ENCODE data around the gene BBS1. TPM values are rescaled to one million over a fixed set of nuclear protein-coding genes. Genes with fewer than 3 reads are reported as not detected.
A peak's percentile ranks its signal among the peaks of the same experiment; 100 is the strongest.
"Not testable (repeated sequence)": the region's sequence is repeated elsewhere in the genome, so short reads cannot be mapped to it uniquely, and the experiment has no call there.

The BBS1 gene
- total and polyA plus RNA-seq, 4 experiments from 2014 or later: 8.9 to 41.3 (median 26.4) TPM

- Histone ChIP-seq H3K4me3 (ENCODE audit: low read length in 2 of 2) (peak overlapping the region; percentile 11 to 26), H3K36me3 (ENCODE audit: insufficient read depth, low read length) (no peaks in the 10 kb centered on the region), H3K9me3 (ENCODE audit: control insufficient read depth in 1 of 2, low read length in 2 of 2) (no peaks in the 10 kb centered on the region), H3K27me3 (ENCODE audit: insufficient read depth, low read length) (no peaks in the 10 kb centered on the region), H3K4me1 (ENCODE audit: insufficient read depth, low read length) (peaks cover 35% of the 10 kb centered on the region), H3K27ac (ENCODE audit: low read depth, low read length) (peak overlapping the region; percentile 57)
- peak overlapping the region; percentile 67 to 98 (median 89) for H3K27ac Mint-ChIP-seq
- H3K9me3 Mint-ChIP-seq: no peaks in the 10 kb centered on the region
- ChIA-PET POLR2A (ENCODE audit: partially characterized antibody) (interaction anchor here (0.7 to 4.1 kb wide), 8 partner anchors 25 to 300 kb away, joined by 3 to 44 read pairs (median 4); partner anchors contain the start of genes BBS1, CTSF, DPP3 and RBM14), CTCF (ENCODE audit: partially characterized antibody) (interaction anchor here (1.0 to 1.8 kb wide), 4 partner anchors 26 to 135 kb away, joined by 3 to 5 read pairs (median 4); partner anchors contain the start of genes RBM4 and RBM4B)
- peaks cover 22 to 54% (median 34%) of the 10 kb centered on the region in 4 donors for H3K4me1 Mint-ChIP-seq
- H3K27me3 Mint-ChIP-seq: no peaks in the 10 kb centered on the region
- peak; percentile 66 to 78 (median 72) for DNase-seq
- H3K4me3 Mint-ChIP-seq: peak overlapping the region; percentile 49 to 81 (median 72)
- intact Hi-C loops (cut with micrococcal nuclease): loop anchor here (1.0 to 2.0 kb wide), 2 partner anchors 65 to 73 kb away; partner anchors contain the start of gene RBM14
- H3K36me3 Mint-ChIP-seq: peaks cover 27 to 37% of the 10 kb centered on the region in 2 donors
Observed at GRCh38 chr11:66543263-66544107, 33.0 kb downstream of the BBS1 start.

- peak overlapping the region; percentile 67 to 98 (median 92) for H3K27ac Mint-ChIP-seq
- intact Hi-C loops (cut with micrococcal nuclease): loop anchor here (1.0 to 2.0 kb wide), 2 partner anchors 66 to 71 kb away; partner anchors contain the start of gene RBM14
- POLR2A ChIA-PET (ENCODE audit: partially characterized antibody): interaction anchor here (0.6 to 4.1 kb wide), 14 partner anchors 15 to 695 kb away, joined by 3 to 44 read pairs (median 7); partner anchors contain the start of genes BBS1, CCDC87, CCS and CTSF
- Histone ChIP-seq H3K27ac (ENCODE audit: low read depth, low read length) (peak overlapping the region; percentile 82), H3K4me3 (ENCODE audit: low read length in 2 of 2) (peak overlapping the region; percentile 82 to 84), H3K4me1 (ENCODE audit: insufficient read depth, low read length) (peaks cover 35% of the 10 kb centered on the region)
- DNase-seq; H3K27me3 Mint-ChIP-seq; H3K27me3 ChIP-seq (ENCODE audit: insufficient read depth, low read length); H3K36me3 ChIP-seq (ENCODE audit: insufficient read depth, low read length); H3K9me3 Mint-ChIP-seq; H3K9me3 ChIP-seq (ENCODE audit: control insufficient read depth in 1 of 2, low read length in 2 of 2): not testable (repeated sequence)
- H3K4me3 Mint-ChIP-seq: peak overlapping the region; percentile 85 to 96 (median 90)
- CTCF ChIA-PET (ENCODE audit: partially characterized antibody): interaction anchor here (0.9 to 2.9 kb wide), 3 partner anchors 35 to 133 kb away, joined by 5 to 17 read pairs (median 11); partner anchors contain the start of genes MRPL11 and RBM4B
- peaks cover 22 to 59% (median 34%) of the 10 kb centered on the region in 4 donors for H3K4me1 Mint-ChIP-seq
- peaks cover 23 to 30% of the 10 kb centered on the region in 2 donors for H3K36me3 Mint-ChIP-seq
Observed at GRCh38 chr11:66544952-66545351, 34.5 kb downstream of the BBS1 start.

GRCh38 chr11:66545701-66546367 lies 35.4 kb downstream of the BBS1 start, which contains the start of gene ZDHHC24:
ZDHHC24 (minus strand) TSS chr11:66546048; CDS start chr11:66546003, 45 bp downstream.
- peaks cover 22 to 59% (median 34%) of the 10 kb centered on the region in 4 donors for H3K4me1 Mint-ChIP-seq
- H3K27me3 Mint-ChIP-seq: no peaks in the 10 kb centered on the region
- H3K36me3 ChIP-seq (ENCODE audit: insufficient read depth, low read length): no peaks in the 10 kb centered on the region
- H3K4me3 ChIP-seq (ENCODE audit: low read length in 2 of 2): peak within 1 kb of the TSS; percentile 82 to 84
- intact Hi-C loops (cut with micrococcal nuclease): loop anchor here (1.0 to 2.0 kb wide), 3 partner anchors 47 to 132 kb away; partner anchors contain the start of genes CCDC87 and CCS
- ChIA-PET CTCF (ENCODE audit: partially characterized antibody) (interaction anchor here (0.9 to 2.9 kb wide), 3 partner anchors 34 to 132 kb away, joined by 5 to 17 read pairs (median 11); partner anchors contain the start of genes MRPL11 and RBM4B), POLR2A (ENCODE audit: partially characterized antibody) (interaction anchor here (0.6 to 4.1 kb wide), 26 partner anchors 9 to 694 kb away, joined by 3 to 44 read pairs (median 5); partner anchors contain the start of genes BBS1, CCDC87, CCS and CTSF)
- peaks cover 23 to 30% of the 10 kb centered on the region in 2 donors for H3K36me3 Mint-ChIP-seq
- no peaks in the 10 kb centered on the region for H3K27me3 ChIP-seq (ENCODE audit: insufficient read depth, low read length)
- peaks cover 35% of the 10 kb centered on the region for H3K4me1 ChIP-seq (ENCODE audit: insufficient read depth, low read length)
- DNase-seq: peak; percentile 79 to 86 (median 82)
- peak within 1 kb of the TSS; percentile 67 to 98 (median 92) for H3K27ac Mint-ChIP-seq
- no peaks in the 10 kb centered on the region for H3K9me3 ChIP-seq (ENCODE audit: control insufficient read depth in 1 of 2, low read length in 2 of 2)
- no peaks in the 10 kb centered on the region for H3K9me3 Mint-ChIP-seq
- H3K4me3 Mint-ChIP-seq: peak within 1 kb of the TSS; percentile 85 to 96 (median 92)
- H3K27ac ChIP-seq (ENCODE audit: low read depth, low read length): peak within 1 kb of the TSS; percentile 82

- no peaks in the 10 kb centered on the region for H3K27me3 Mint-ChIP-seq
- H3K4me1 Mint-ChIP-seq: peaks cover 21 to 57% (median 33%) of the 10 kb centered on the region in 4 donors
- H3K36me3 Mint-ChIP-seq: peaks cover 20 to 29% of the 10 kb centered on the region in 2 donors
- intact Hi-C loops (cut with micrococcal nuclease): loop anchor here (1.0 kb wide), 2 partner anchors 47 to 132 kb away; partner anchors contain the start of genes CCDC87 and CCS
- POLR2A ChIA-PET (ENCODE audit: partially characterized antibody): interaction anchor here (0.6 to 4.1 kb wide), 24 partner anchors 8 to 658 kb away, joined by 3 to 44 read pairs (median 5); partner anchors contain the start of genes BBS1, CCDC87, CCS and CTSF
- Histone ChIP-seq H3K36me3 (ENCODE audit: insufficient read depth, low read length) (no peaks in the 10 kb centered on the region), H3K9me3 (ENCODE audit: control insufficient read depth in 1 of 2, low read length in 2 of 2) (no peaks in the 10 kb centered on the region), H3K4me1 (ENCODE audit: insufficient read depth, low read length) (peaks cover 35% of the 10 kb centered on the region), H3K4me3 (ENCODE audit: low read length in 2 of 2) (peak within 1 kb of the TSS; percentile 82 to 84), H3K27me3 (ENCODE audit: insufficient read depth, low read length) (no peaks in the 10 kb centered on the region), H3K27ac (ENCODE audit: low read depth, low read length) (peak within 1 kb of the TSS; percentile 82)
- peak within 1 kb of the TSS; percentile 67 to 91 (median 89) for H3K27ac Mint-ChIP-seq
- no peak for DNase-seq
- CTCF ChIA-PET (ENCODE audit: partially characterized antibody): interaction anchor here (2.1 to 2.9 kb wide), 2 partner anchors 34 to 131 kb away, joined by 11 to 17 read pairs; partner anchors contain the start of gene RBM4B
- no peaks in the 10 kb centered on the region for H3K9me3 Mint-ChIP-seq
- H3K4me3 Mint-ChIP-seq: peak within 1 kb of the TSS; percentile 85 to 93 (median 87)
Observed at GRCh38 chr11:66546368-66546965, 36.0 kb downstream of the BBS1 start, which contains the start of gene ACTN3. ACTN3 (plus strand) TSS chr11:66546903; CDS start chr11:66546938, 35 bp downstream.

GRCh38 chr11:66546966-66547661 lies 36.7 kb downstream of the BBS1 start:
- Mint-ChIP-seq H3K4me3 (peak overlapping the region; percentile 85 to 93 (median 87)), H3K4me1 (peaks cover 17 to 50% (median 29%) of the 10 kb centered on the region in 4 donors), H3K36me3 (peaks cover 13 to 23% of the 10 kb centered on the region in 2 donors), H3K27ac (peak overlapping the region in 4 of 7 donors; percentile 23 to 85 (median 56)), H3K27me3 (no peaks in the 10 kb centered on the region), H3K9me3 (no peaks in the 10 kb centered on the region)
- no peak overlapping the region for H3K4me3 ChIP-seq (ENCODE audit: low read length in 2 of 2)
- no peaks in the 10 kb centered on the region for H3K27me3 ChIP-seq (ENCODE audit: insufficient read depth, low read length)
- no peaks in the 10 kb centered on the region for H3K36me3 ChIP-seq (ENCODE audit: insufficient read depth, low read length)
- intact Hi-C loops (cut with micrococcal nuclease): loop anchor here (1.0 kb wide), 2 partner anchors 46 to 131 kb away; partner anchors contain the start of genes CCDC87 and CCS
- ChIA-PET CTCF (ENCODE audit: partially characterized antibody) (interaction anchor here (2.1 to 2.9 kb wide), 2 partner anchors 33 to 131 kb away, joined by 11 to 17 read pairs; partner anchors contain the start of gene RBM4B), POLR2A (ENCODE audit: partially characterized antibody) (interaction anchor here (0.9 to 4.1 kb wide), 12 partner anchors 7 to 296 kb away, joined by 3 to 44 read pairs (median 7); partner anchors contain the start of genes BBS1, PELI3, RBM14 and RBM4)
- peak overlapping the region; percentile 82 for H3K27ac ChIP-seq (ENCODE audit: low read depth, low read length)
- H3K9me3 ChIP-seq (ENCODE audit: control insufficient read depth in 1 of 2, low read length in 2 of 2): no peaks in the 10 kb centered on the region
- H3K4me1 ChIP-seq (ENCODE audit: insufficient read depth, low read length): peaks cover 35% of the 10 kb centered on the region
- DNase-seq: no peak
